Upper lobe of left lung (tissue), 4 donors: Measurements from ENCODE around the gene INPP5D.

Experiments used
- CTCF ChIP-seq, 6 experiments: fragments of 450-650 bp in 4 of 6; fragments of 200-600 bp in 2 of 6; sonication (generic) in 2 of 6; IDR thresholded peaks; one replicate each; pipeline ENCODE4 v1.5.1; 2016 to 2019; ENCODE audit warnings: antibody characterized with exemption in 6 of 6
- EP300 ChIP-seq, 4 donors: sonication (generic); formaldehyde crosslinking; IDR thresholded peaks; one replicate each; pipeline ENCODE4 v1.5.1; 2017; ENCODE audit warnings: antibody characterized with exemption in 4 of 4, control low read depth in 2 of 4
- POLR2A ChIP-seq, 4 donors: fragments of 450-650 bp; IDR thresholded peaks; one replicate each; pipeline ENCODE4 v1.5.1; 2016 to 2017; ENCODE audit warnings: antibody characterized with exemption in 4 of 4, mild to moderate bottlenecking in 2 of 4

GRCh38 chr2:233251306-233252116 is 191.4 kb downstream of the INPP5D start, which contains the start of gene ATG16L1:
- peak; percentile 85 to 99 (median 95) for TF ChIP-seq CTCF (IDR thresholded peaks at IDR 0.05)
- peak in 2 of 4 donors; percentile 52 to 87 for TF ChIP-seq POLR2A (IDR thresholded peaks at IDR 0.05)
- TF ChIP-seq EP300 (IDR thresholded peaks at IDR 0.05): peak in 1 of 4 donors; percentile 6
